HepG2 (cell line): Measurements from ENCODE around the gene C2orf15. TPM values are rescaled to one million over a fixed set of nuclear protein-coding genes. Genes with fewer than 3 reads are reported as not detected.
A peak's percentile ranks its signal among the peaks of the same experiment; 100 is the strongest.

Source experiments
- ADNP ChIP-seq: sonication (generic); formaldehyde crosslinking; IDR thresholded peaks from 2 replicates; pipeline ENCODE4 v1.4.0; 2020; ENCODE audit warnings: missing genetic modification reagents
- AGO1 ChIP-seq: fragments of 200-400 bp; formaldehyde crosslinking; IDR thresholded peaks from 2 replicates; pipeline ENCODE4 v1.6.1; 2017; ENCODE audit warnings: mild to moderate bottlenecking, low read depth, low read length, moderate library complexity; ENCODE audit not compliant: poor library complexity, severe bottlenecking
- ATF3 ChIP-seq: sonication (generic); formaldehyde crosslinking; IDR thresholded peaks from 2 replicates; pipeline ENCODE4 v1.4.0; 2020; ENCODE audit warnings: missing genetic modification reagents
- CHCHD3 ChIP-seq: sonication (generic); formaldehyde crosslinking; IDR thresholded peaks from 2 replicates; pipeline ENCODE4 v1.8.0; 2022; ENCODE audit warnings: mild to moderate bottlenecking, missing genetic modification reagents, moderate library complexity
- DPF2 ChIP-seq: sonication (generic); formaldehyde crosslinking; IDR thresholded peaks from 2 replicates; pipeline ENCODE4 v1.4.0; 2020; ENCODE audit warnings: mild to moderate bottlenecking, low read depth, missing genetic modification reagents, borderline replicate concordance
- FOXK1 ChIP-seq: sonication (generic); formaldehyde crosslinking; IDR thresholded peaks from 2 replicates; pipeline ENCODE4 v1.4.0; 2020; ENCODE audit warnings: low read depth, missing genetic modification reagents, borderline replicate concordance
- GMEB1 ChIP-seq: sonication (generic); formaldehyde crosslinking; IDR thresholded peaks from 2 replicates; pipeline ENCODE4 v1.5.1; 2020; ENCODE audit warnings: missing genetic modification reagents, mild to moderate bottlenecking, borderline replicate concordance
- MAFG ChIP-seq: sonication (generic); formaldehyde crosslinking; IDR thresholded peaks from 2 replicates; pipeline ENCODE4 v1.5.1; 2020; ENCODE audit warnings: mild to moderate bottlenecking, missing genetic modification reagents
- MED8 ChIP-seq: sonication (generic); formaldehyde crosslinking; IDR thresholded peaks from 2 replicates; pipeline ENCODE4 v1.8.1; 2023; ENCODE audit warnings: mild to moderate bottlenecking, missing genetic modification reagents; ENCODE audit not compliant: insufficient replicate concordance
- MYC ChIP-seq: sonication (generic); formaldehyde crosslinking; IDR thresholded peaks from 2 replicates; pipeline ENCODE4 v1.9.0; 2021; ENCODE audit warnings: missing genetic modification reagents, borderline replicate concordance
- NFE2 ChIP-seq: sonication (generic); formaldehyde crosslinking; IDR thresholded peaks from 2 replicates; pipeline ENCODE4 v1.4.0; 2020; ENCODE audit warnings: missing genetic modification reagents
- NFYB ChIP-seq: sonication (generic); formaldehyde crosslinking; IDR thresholded peaks from 2 replicates; pipeline ENCODE4 v1.4.0; 2020; ENCODE audit warnings: missing genetic modification reagents
- PRDM10 ChIP-seq: sonication (generic); formaldehyde crosslinking; IDR thresholded peaks from 2 replicates; pipeline ENCODE4 v1.4.0; 2020; ENCODE audit warnings: low read depth, missing genetic modification reagents
- RFXANK ChIP-seq: IDR thresholded peaks from 2 replicates; pipeline ENCODE4 v1.6.1; 2016
- SNRNP70 ChIP-seq: fragments of 200-400 bp; formaldehyde crosslinking; IDR thresholded peaks from 2 replicates; pipeline ENCODE4 v1.6.1; 2017; ENCODE audit warnings: mild to moderate bottlenecking, low read depth, low read length, moderate library complexity
- ZFP90 ChIP-seq: sonication (generic); formaldehyde crosslinking; IDR thresholded peaks from 2 replicates; pipeline ENCODE4 v1.8.0; 2022; ENCODE audit warnings: missing genetic modification reagents, mild to moderate bottlenecking, inconsistent platforms, borderline replicate concordance
- ZNF564 ChIP-seq: sonication (generic); formaldehyde crosslinking; IDR thresholded peaks from 2 replicates; pipeline ENCODE4 v1.8.1; 2023; ENCODE audit warnings: mild to moderate bottlenecking, missing genetic modification reagents
- ZNF747 ChIP-seq: sonication (generic); formaldehyde crosslinking; IDR thresholded peaks from 2 replicates; pipeline ENCODE4 v1.8.1; 2023; ENCODE audit warnings: missing genetic modification reagents, mild to moderate bottlenecking, borderline replicate concordance
- polyA plus RNA-seq, 8 experiments: library from polyadenylated mRNA; depleted of rRNA in 3 of 8; stranded (reverse) in 7 of 8; unstranded in 1 of 8; fragments of >200 nt; fragmentation: Illumina TruSeq in 4 of 8; extraction: Trizol in 4 of 8; gene quantifications; 2 replicates each; pipeline versions ENCODE4 v1.2.1 to v1.2.3, GENCODE V29; 2011 to 2016; ENCODE audit warnings: low read depth in 4 of 8, missing spikeins in 1 of 8, mixed read lengths in 1 of 8; ENCODE audit not compliant: insufficient read depth in 1 of 8
- total RNA-seq, 5 experiments: library from RNA; depleted of rRNA; stranded (reverse); fragments of >200 nt; fragmentation: Illumina TruSeq; extraction: Trizol; gene quantifications; 2 replicates each; pipeline ENCODE4 v1.2.3, GENCODE V29; 2016; ENCODE audit warnings: low read depth in 1 of 5
- TF ChIP-seq, protein P1 (sequence below): sonication (generic); formaldehyde crosslinking; IDR thresholded peaks from 2 replicates; pipeline ENCODE4 v1.4.0; 2020; ENCODE audit warnings: missing genetic modification reagents, borderline replicate concordance

The C2orf15 gene
- total and polyA plus RNA-seq, 2 of the 13 experiments (the other 11 are each of a cell fraction or from before 2014, with no cell fraction given), result 5.5 to 8.3 TPM

DNA sequence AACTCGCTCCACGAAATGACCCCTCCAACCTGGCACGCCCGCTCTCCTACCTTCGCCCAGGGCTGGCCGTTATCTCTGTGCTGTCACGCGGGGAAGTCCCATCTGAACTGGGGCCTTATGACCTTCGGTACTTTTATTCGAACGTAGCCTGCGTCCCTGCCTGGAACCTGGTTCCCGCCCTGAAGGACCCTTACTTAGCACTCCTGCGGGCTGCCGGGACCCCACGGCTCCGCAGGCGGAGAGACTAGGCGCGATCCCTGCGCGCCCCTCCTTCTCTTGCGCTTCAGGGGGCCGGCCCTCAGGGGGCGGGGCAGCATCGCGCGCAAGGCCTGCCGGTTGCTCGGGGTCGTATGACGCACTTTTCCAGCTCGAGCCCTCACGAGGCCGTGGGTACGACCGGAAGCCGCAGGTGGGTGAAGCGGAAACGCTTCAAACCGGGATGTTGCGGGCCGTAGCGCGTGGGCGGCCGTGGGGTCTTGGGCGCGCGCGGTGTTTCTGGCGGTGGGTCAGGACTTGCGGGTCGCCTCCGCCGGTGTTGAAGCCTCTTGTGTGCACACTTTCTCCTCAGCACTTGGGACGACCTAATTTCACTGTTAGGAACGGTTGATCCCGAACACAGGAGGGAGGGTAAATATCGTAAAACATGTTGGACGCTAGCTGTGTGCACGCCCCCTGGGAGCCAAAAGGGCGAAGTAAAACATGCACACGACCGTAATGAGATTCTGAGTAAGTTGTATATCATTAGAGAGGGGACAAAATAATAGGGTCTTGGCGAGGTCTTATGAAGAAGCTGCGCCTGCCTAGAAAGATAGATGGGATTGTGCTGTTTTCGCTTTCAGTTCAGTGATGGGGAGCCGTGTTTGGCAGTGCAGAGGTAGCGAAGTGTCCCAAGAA is 13.4 kb downstream of the C2orf15 start, which contains the start of the genes LIPT1 and TSGA10 (continued):
- peak; percentile 70; the same call in 1 of the 2 replicates for TF ChIP-seq ATF3 (CRISPR knock-in tag)
- TF ChIP-seq RFXANK (CRISPR knock-in tag), result peak; percentile 94
- TF ChIP-seq PRDM10 (CRISPR knock-in tag), result peak; percentile 89
- TF ChIP-seq, protein P1, sequence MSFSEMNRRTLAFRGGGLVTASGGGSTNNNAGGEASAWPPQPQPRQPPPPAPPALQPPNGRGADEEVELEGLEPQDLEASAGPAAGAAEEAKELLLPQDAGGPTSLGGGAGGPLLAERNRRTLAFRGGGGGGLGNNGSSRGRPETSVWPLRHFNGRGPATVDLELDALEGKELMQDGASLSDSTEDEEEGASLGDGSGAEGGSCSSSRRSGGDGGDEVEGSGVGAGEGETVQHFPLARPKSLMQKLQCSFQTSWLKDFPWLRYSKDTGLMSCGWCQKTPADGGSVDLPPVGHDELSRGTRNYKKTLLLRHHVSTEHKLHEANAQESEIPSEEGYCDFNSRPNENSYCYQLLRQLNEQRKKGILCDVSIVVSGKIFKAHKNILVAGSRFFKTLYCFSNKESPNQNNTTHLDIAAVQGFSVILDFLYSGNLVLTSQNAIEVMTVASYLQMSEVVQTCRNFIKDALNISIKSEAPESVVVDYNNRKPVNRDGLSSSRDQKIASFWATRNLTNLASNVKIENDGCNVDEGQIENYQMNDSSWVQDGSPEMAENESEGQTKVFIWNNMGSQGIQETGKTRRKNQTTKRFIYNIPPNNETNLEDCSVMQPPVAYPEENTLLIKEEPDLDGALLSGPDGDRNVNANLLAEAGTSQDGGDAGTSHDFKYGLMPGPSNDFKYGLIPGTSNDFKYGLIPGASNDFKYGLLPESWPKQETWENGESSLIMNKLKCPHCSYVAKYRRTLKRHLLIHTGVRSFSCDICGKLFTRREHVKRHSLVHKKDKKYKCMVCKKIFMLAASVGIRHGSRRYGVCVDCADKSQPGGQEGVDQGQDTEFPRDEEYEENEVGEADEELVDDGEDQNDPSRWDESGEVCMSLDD (CRISPR knock-in tag), result peak; percentile 82; the same call in 1 of the 2 replicates
- TF ChIP-seq MED8 (CRISPR knock-in tag), result no peak
- TF ChIP-seq DPF2, result no peak; the same call in 1 of the 2 replicates
- TF ChIP-seq ZNF747, result peak; percentile 100
- no peak for TF ChIP-seq SNRNP70
- no peak for TF ChIP-seq NFE2 (CRISPR knock-in tag)
- no peak for TF ChIP-seq ADNP (CRISPR knock-in tag)
- TF ChIP-seq MYC (CRISPR knock-in tag), result peak; percentile 100
- peak; percentile 78 for TF ChIP-seq AGO1
- peak; percentile 93 for TF ChIP-seq ZNF564
- TF ChIP-seq MAFG (CRISPR knock-in tag), result no peak
- TF ChIP-seq GMEB1 (CRISPR knock-in tag), result peak; percentile 96
- 0 out of 2 replicates have a peak, but pooled peaks have one; percentile 82 for TF ChIP-seq CHCHD3
- peak; percentile 92 for TF ChIP-seq FOXK1
- peak; percentile 47 for TF ChIP-seq NFYB
- TF ChIP-seq ZFP90, result peak; percentile 97
